Stimulated activated memory B cell treated with anti-CD40 and anti-IgM and Interleukin-4, amounts not matched to agents 10 μg/mL and 1 μg/mL and 100 μg/mL, for 72 hours (primary cell): Measurements from ENCODE around the gene PCK2.

Source experiments
- ATAC-seq: fragments of 150-1000 bp; cut with Tn5 transposase; 2 replicates; pipeline ENCODE4 v1.10.0; 2021
- H3K27ac Mint-ChIP-seq: one replicate; pipeline ENCODE4 v1.8.0; 2022; ENCODE audit warnings: mild to moderate bottlenecking, mixed read lengths
- H3K27me3 Mint-ChIP-seq: one replicate; pipeline ENCODE4 v1.8.0; 2022; ENCODE audit warnings: mixed read lengths
- H3K36me3 Mint-ChIP-seq: one replicate; pipeline ENCODE4 v1.8.0; 2022; ENCODE audit warnings: mixed read lengths
- H3K4me1 Mint-ChIP-seq: one replicate; pipeline ENCODE4 v1.8.0; 2022; ENCODE audit warnings: mixed read lengths
- H3K4me3 Mint-ChIP-seq: one replicate; pipeline ENCODE4 v1.8.0; 2022; ENCODE audit warnings: mild to moderate bottlenecking, moderate library complexity, mixed read lengths
- H3K9me3 Mint-ChIP-seq: one replicate; pipeline ENCODE4 v1.8.0; 2022; ENCODE audit warnings: mixed read lengths

PCK2 gene

DNA sequence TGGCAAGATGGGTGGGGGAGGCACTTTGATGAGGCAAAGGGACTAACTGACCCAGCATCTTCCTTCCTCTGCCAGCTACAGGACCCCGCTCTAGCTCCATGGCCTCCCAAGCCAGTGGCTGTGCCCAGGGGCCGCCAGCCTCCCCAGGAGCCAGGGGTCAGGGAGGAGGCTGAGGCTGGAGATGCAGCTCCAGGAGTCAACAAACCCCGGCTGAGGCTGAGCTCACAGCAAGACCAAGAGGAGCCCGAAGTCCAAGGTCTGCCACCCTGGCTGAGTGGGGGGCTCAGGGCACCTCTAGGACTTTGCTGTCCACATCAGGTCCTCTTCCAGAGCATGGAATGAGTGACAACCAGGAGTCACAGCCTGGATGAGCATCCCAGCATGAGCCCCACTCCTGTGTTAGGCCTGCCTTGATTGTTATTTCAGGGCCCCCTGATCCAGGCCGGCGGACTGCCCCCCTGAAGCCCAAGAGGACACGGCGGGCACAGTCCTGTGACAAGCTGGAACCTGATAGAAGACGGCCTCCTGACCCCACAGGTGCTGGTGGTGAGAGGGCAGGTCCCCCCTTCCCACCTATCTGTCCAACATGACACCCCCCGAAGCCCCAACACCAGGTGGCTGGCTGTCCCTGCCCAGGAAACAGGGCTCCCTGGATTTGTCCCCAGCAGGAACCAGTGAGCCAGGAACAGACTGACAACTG, 25.2 kb upstream of the PCK2 start:
- Mint-ChIP-seq H3K36me3 (no peaks in the 10 kb centered on the region), H3K4me1 (peaks cover 4% of the 10 kb centered on the region), H3K27me3 (no peaks in the 10 kb centered on the region), H3K9me3 (no peaks in the 10 kb centered on the region), H3K4me3 (no peak overlapping the region), H3K27ac (no peak overlapping the region)
- no peak for ATAC-seq

GRCh38 chr14:24069411-24069735, 24.7 kb upstream of the PCK2 start:
- Mint-ChIP-seq H3K4me3 (no peak overlapping the region), H3K4me1 (peaks cover 4% of the 10 kb centered on the region), H3K9me3 (no peaks in the 10 kb centered on the region), H3K27me3 (no peaks in the 10 kb centered on the region), H3K27ac (no peak overlapping the region), H3K36me3 (no peaks in the 10 kb centered on the region)
- no peak for ATAC-seq

DNA sequence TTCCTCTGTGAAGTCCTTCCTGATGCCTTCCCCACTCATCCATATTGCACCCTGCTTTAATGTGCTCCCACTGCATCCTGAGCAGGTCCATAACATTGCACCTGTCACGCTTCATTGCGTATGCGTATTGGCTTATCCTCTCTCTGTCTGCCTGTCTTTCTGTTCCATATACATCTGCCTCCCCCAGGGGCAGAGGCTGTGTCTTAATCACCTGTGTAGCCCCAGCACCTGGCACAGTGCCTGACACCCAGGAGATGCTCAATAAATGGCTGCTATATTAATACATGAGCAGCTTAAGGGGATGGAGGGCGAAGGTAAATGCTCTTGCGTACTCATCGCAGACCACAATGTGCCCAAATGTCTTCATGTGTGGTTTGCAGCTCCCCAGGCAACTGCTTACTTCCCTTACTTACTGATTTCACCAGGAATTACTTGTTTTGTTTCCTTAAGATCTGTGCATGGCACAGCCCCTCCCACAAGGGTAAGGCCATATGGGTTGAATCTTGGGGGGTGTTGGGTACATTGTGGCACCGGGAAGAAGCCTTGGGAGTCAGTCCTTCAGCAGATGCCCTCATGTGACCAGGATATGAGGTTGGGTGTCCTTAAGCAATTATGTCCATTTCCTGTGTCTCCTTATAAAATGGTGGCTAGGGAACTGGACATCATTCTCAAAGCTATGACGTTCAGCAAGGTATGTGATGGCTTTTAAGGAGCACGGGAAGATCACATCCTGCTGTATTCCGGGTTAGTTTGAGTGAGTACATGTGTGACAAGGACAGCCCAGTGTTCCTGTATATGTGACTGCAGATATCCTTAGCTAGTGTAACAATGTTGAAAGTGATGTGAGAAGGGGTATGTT, 23.6 kb upstream of the PCK2 start:
- Mint-ChIP-seq H3K36me3 (no peaks in the 10 kb centered on the region), H3K9me3 (no peaks in the 10 kb centered on the region), H3K4me3 (no peak overlapping the region), H3K4me1 (peaks cover 13% of the 10 kb centered on the region), H3K27ac (no peak overlapping the region), H3K27me3 (no peaks in the 10 kb centered on the region)
- ATAC-seq = no peak

DNA sequence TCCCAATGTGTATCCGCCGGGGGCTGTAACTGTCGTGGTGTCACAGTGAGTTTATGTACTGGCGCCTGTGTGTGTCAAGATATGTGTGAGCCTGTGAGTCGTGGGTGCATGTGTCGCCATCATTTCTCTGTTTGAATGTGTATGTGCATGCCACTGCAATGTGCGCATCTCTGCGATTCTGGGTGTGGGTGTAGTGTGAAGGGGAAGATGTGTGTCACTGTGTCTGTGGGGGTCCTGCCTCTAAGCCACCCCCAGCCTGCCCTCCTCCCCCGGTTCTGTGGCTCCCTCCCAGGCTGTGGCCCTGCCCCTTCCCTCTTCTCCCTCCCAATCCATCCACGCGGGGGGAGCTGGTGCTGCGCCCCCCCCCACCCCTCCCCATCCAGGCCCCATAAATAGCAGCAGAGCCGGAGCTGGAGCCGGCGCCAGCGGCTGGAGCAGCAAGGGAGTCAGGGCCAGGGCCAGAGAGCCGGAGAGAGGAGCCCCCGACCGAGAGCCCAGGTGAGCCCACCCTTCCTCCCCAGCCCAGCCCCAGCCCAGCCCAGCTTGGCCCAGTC, 22.9 kb upstream of the PCK2 start, which contains the start of gene CPNE6:
Gene CPNE6 (plus strand): TSS at position 419 of the 554 bp plus-strand sequence. CDS start 1,375 bp downstream, outside the sequence.
- no peaks in the 10 kb centered on the region for H3K9me3 Mint-ChIP-seq
- ATAC-seq = no peak
- H3K27me3 Mint-ChIP-seq = no peaks in the 10 kb centered on the region
- no peak within 1 kb of the TSS for H3K27ac Mint-ChIP-seq
- peaks cover 20% of the 10 kb centered on the region for H3K4me1 Mint-ChIP-seq
- no peak within 1 kb of the TSS for H3K4me3 Mint-ChIP-seq
- H3K36me3 Mint-ChIP-seq = no peaks in the 10 kb centered on the region

DNA sequence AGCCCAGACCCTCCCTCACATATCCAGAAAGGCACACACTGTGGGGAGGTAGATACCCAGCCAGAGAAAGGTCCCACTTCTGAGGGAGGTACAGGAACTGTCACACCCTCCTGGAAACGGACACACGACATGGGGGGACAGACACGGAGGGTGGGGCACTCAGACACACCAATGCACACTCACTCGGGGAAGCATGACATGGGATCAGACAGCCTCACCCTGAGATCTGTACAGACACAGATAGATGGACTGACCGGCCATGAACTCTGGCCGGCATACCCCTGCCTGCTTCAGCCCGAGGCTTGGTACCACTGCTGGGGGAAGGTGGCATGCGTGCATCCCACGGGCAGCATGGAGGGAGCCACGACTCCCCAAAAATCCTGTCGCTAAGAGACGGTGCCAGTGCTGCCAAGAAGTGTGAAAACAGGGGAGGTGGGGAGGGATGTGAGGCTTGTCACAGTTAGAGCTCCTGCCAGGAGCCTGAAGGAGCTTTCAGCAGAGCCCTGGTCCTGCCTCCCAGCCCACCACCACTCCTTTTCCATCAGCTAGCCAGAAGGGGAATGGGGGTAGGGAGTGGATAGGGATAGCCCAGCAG, 22.2 kb upstream of the PCK2 start:
- H3K4me3 Mint-ChIP-seq = no peak overlapping the region

DNA sequence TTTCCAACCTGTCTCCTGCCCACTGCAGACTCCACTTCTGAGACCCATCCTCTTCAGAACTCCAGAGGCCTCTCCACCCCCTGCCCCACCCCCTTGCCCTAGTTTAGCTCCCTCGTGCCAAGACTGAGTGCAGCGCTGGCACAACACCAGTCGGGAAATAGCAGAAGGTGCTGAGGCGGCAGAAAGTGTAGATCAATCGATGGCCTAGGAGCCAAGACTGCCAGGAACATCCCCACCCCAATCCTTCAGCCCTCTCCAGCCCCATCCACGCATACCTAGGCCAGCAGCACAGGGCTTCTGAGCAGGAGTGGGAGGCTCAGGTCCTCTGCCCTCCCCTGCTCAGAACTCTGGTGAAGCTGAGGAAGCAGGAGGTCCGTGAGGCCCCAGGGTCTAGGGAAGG, 21.7 kb upstream of the PCK2 start:
- no peak overlapping the region for H3K4me3 Mint-ChIP-seq
- H3K36me3 Mint-ChIP-seq = no peaks in the 10 kb centered on the region
- no peak overlapping the region for H3K27ac Mint-ChIP-seq
- H3K27me3 Mint-ChIP-seq = no peaks in the 10 kb centered on the region
- no peak for ATAC-seq
- no peaks in the 10 kb centered on the region for H3K9me3 Mint-ChIP-seq
- H3K4me1 Mint-ChIP-seq = peaks cover 27% of the 10 kb centered on the region

More for the DNA sequence above, 22.2 kb upstream of the PCK2 start:
- H3K36me3 Mint-ChIP-seq = no peaks in the 10 kb centered on the region
- H3K27me3 Mint-ChIP-seq = no peaks in the 10 kb centered on the region
- no peaks in the 10 kb centered on the region for H3K9me3 Mint-ChIP-seq
- no peak overlapping the region for H3K27ac Mint-ChIP-seq
- H3K4me1 Mint-ChIP-seq = peaks cover 25% of the 10 kb centered on the region
- ATAC-seq = no peak

DNA sequence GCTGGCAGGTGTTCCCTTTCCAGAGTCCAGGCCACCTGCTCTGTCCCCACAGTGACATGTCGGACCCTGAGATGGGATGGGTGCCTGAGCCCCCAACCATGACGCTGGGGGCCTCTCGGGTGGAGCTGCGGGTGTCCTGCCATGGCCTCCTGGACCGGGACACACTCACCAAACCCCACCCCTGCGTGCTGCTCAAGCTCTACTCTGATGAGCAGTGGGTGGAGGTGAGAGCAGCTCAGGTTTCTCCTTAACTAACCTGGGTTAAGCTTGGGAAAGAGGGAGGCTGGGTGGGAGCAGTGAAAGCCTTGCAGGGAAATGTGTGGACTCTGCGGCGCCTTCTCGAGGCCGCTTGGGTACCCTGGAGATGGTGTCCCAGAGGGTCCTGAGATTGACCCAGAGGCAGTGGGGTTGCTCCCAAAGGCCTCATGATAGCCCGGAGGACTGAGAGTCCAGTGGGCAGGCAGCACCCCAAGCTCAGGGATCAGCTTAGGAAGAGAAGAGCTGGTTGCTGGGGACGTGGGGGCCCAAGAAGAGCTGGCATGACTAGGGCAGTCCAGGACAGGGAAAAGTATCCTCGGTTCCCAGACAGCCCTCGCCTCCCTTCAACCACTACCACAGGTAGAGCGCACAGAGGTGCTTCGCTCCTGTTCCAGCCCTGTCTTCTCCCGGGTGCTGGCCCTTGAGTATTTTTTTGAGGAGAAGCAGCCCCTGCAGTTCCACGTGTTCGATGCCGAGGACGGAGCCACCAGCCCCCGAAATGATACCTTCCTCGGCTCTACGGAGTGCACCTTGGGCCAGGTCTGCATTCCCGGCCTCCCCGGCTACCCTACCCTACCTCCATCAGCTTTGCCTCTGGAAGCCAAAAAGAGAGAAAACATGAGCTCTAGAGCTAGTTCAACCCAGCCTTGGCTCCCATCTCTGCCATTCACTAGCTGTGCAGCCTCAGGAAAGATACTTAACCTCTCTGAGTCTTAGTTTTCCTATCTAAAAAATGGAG, 20.9 kb upstream of the PCK2 start:
- Mint-ChIP-seq H3K36me3 (no peaks in the 10 kb centered on the region), H3K27me3 (no peaks in the 10 kb centered on the region), H3K4me1 (peaks cover 31% of the 10 kb centered on the region), H3K9me3 (no peaks in the 10 kb centered on the region), H3K27ac (no peak overlapping the region), H3K4me3 (no peak overlapping the region)
- ATAC-seq = no peak

DNA sequence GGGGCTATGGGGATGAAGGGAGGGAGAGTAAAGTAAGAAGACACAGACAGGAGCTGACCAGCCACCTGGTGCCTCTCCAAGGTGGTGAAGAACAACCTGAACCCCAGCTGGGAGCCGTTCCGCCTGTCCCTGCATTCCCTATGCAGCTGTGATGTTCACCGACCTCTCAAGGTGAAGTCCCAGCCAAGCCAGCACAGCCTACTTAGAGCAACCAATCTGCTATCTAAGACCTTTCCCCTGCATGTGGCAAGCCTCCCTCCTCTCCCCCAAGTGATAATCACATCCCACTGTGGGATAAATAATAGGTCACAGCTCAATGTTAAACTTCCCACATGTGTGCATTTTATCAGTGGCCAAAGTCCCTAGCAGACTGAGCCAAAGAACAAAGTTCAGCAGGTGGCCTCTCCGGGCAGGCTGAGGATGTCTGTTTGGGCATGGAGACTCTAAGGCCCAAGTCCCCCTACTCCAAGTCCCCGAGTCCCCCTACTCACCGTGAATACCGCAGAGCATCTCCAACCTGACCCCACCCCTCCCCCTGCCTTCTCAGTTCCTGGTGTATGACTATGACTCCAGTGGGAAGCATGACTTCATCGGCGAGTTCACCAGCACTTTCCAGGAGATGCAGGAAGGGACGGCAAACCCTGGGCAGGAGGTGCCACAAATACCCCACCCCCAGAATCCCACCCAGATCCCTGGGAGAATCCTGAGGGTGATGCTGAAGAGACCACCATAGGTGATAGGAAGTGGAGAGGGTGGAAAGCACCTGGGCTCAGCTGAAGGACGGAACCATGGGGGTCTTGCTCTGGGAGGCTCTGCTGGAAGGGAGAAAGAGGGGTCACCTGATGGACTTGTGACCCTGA, 19.3 kb upstream of the PCK2 start:
- Mint-ChIP-seq H3K27me3 (no peaks in the 10 kb centered on the region), H3K4me1 (peaks cover 40% of the 10 kb centered on the region), H3K36me3 (no peaks in the 10 kb centered on the region), H3K4me3 (no peak overlapping the region), H3K9me3 (no peaks in the 10 kb centered on the region), H3K27ac (peak overlapping the region; percentile 22)
- ATAC-seq = peak; percentile 7

GRCh38 chr14:24075485-24076301, 18.4 kb upstream of the PCK2 start:
- peaks cover 44% of the 10 kb centered on the region for H3K4me1 Mint-ChIP-seq
- no peaks in the 10 kb centered on the region for H3K27me3 Mint-ChIP-seq
- no peaks in the 10 kb centered on the region for H3K36me3 Mint-ChIP-seq
- H3K9me3 Mint-ChIP-seq = no peaks in the 10 kb centered on the region
- peak overlapping the region; percentile 40 for H3K4me3 Mint-ChIP-seq
- peak; percentile 80 for ATAC-seq
- peak overlapping the region; percentile 22 for H3K27ac Mint-ChIP-seq

DNA sequence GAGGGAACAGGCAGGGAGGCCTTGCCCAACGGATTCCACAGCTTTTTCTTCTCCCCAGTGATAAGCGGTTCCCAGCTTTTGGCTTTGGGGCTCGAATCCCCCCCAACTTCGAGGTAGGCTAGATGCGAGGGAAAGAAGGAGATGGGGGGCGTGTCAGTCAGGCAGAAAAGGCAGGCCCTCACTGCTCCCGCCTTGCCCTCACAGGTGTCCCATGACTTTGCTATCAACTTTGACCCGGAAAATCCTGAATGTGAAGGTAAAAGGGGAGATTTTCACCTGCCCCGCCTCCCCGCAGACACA, 17.9 kb upstream of the PCK2 start:
- H3K36me3 Mint-ChIP-seq = no peaks in the 10 kb centered on the region
- no peaks in the 10 kb centered on the region for H3K9me3 Mint-ChIP-seq
- peak overlapping the region; percentile 22 for H3K27ac Mint-ChIP-seq
- H3K4me3 Mint-ChIP-seq = no peak overlapping the region
- H3K27me3 Mint-ChIP-seq = no peaks in the 10 kb centered on the region
- ATAC-seq = no peak
- peaks cover 46% of the 10 kb centered on the region for H3K4me1 Mint-ChIP-seq

DNA sequence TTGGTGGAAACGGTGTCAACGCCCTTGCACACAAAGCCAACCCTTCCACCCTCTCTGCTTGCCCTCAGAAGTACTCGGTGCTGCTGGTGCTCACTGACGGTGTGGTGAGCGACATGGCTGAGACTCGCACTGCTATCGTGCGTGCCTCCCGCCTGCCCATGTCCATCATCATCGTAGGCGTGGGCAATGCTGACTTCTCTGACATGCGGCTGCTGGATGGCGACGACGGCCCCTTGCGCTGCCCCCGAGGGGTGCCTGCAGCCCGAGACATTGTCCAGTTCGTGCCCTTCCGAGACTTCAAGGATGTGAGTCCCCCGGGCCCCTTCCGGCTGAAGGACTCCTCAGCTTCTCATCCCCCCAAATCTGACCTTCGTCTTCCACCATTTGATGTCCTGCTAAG, 17.0 kb upstream of the PCK2 start:
- Mint-ChIP-seq H3K27ac (no peak overlapping the region), H3K36me3 (no peaks in the 10 kb centered on the region), H3K9me3 (no peaks in the 10 kb centered on the region), H3K4me1 (peaks cover 50% of the 10 kb centered on the region), H3K27me3 (no peaks in the 10 kb centered on the region), H3K4me3 (no peak overlapping the region)
- no peak for ATAC-seq

GRCh38 chr14:24078146-24078545, 16.0 kb upstream of the PCK2 start:
- Mint-ChIP-seq H3K27ac (no peak overlapping the region), H3K27me3 (no peaks in the 10 kb centered on the region), H3K36me3 (no peaks in the 10 kb centered on the region), H3K4me3 (no peak overlapping the region), H3K9me3 (no peaks in the 10 kb centered on the region), H3K4me1 (peaks cover 56% of the 10 kb centered on the region)
- ATAC-seq = no peak

DNA sequence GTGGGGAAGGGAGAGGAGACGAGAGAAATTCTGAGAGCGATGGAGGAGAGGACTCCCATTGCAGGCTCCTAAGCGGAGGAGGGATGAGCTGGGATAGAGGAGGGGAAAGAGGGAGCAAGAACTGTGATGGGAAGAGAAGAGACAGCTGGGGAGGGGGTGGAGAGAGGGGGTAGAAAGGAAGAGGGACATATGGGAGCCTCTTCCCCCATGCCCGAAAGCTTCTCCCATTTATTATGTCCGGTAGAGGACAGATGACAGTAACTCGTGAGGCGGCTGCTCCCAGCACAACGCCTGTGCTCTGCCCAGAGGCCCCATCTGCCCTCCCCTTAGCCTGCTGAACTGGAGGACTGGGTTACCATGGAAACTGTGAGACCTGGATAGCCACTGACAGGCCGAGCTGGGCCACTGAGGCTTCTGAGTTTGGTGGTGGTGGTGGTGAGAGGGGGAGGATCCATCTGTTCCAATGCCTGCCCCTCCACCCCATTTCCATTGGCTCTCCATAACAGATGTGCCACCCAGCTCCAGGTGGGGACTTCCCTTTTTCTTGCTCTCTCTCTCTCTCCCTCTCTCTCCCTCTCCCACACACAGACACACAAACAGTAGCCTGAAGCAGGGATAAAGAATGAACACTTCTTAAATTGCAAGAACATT, 14.5 kb upstream of the PCK2 start:
- H3K4me3 Mint-ChIP-seq = peak overlapping the region; percentile 21
- H3K4me1 Mint-ChIP-seq = peaks cover 56% of the 10 kb centered on the region

More for the DNA sequence above, 14.5 kb upstream of the PCK2 start:
- Mint-ChIP-seq H3K27ac (peak overlapping the region; percentile 91), H3K9me3 (no peaks in the 10 kb centered on the region), H3K27me3 (no peaks in the 10 kb centered on the region), H3K36me3 (no peaks in the 10 kb centered on the region)
- no peak for ATAC-seq
